HUES6 (cell line): ENCODE measurements around the gene ESPNL.

Source experiments
- H3K27ac ChIP-seq: 2 replicates; pipeline ENCODE4 v1.7.0; 2013; ENCODE audit warnings: low read depth, mild to moderate bottlenecking, low read length, inconsistent platforms
- H3K27me3 ChIP-seq: 2 replicates; pipeline ENCODE4 v1.6.1; 2013; ENCODE audit warnings: low read length; ENCODE audit not compliant: control insufficient read depth, insufficient read depth
- H3K36me3 ChIP-seq: 2 replicates; pipeline ENCODE4 v1.6.1; 2013; ENCODE audit warnings: low read length; ENCODE audit not compliant: control insufficient read depth, insufficient read depth
- H3K4me1 ChIP-seq: 2 replicates; pipeline ENCODE4 v1.6.1; 2013; ENCODE audit warnings: low read length; ENCODE audit not compliant: control insufficient read depth, insufficient read depth
- H3K4me3 ChIP-seq: 2 replicates; pipeline ENCODE4 v1.5.1; 2013; ENCODE audit warnings: low read depth, low read length
- H3K9ac ChIP-seq: one replicate; pipeline ENCODE4 v1.6.1; 2013; ENCODE audit warnings: mild to moderate bottlenecking, low read length
- H3K9me3 ChIP-seq: 2 replicates; pipeline ENCODE4 v1.6.1; 2013; ENCODE audit warnings: low read depth, low read length; ENCODE audit not compliant: control insufficient read depth, insufficient read depth

The ESPNL gene

GRCh38 chr2:238117199-238118154 lies 17.3 kb downstream of the ESPNL start:
- Histone ChIP-seq H3K9me3 (peaks cover 11% of the 10 kb centered on the region; the same call in 1 of the 2 replicates), H3K36me3 (no peaks in the 10 kb centered on the region), H3K4me1 (no peaks in the 10 kb centered on the region), H3K27me3 (peaks cover 31% of the 10 kb centered on the region), H3K4me3 (no peak overlapping the region), H3K9ac (no peak overlapping the region), H3K27ac (no peak overlapping the region)

- H3K27ac ChIP-seq = no peak overlapping the region
- H3K4me1 ChIP-seq = no peaks in the 10 kb centered on the region
- H3K9me3 ChIP-seq = no peaks in the 10 kb centered on the region
- H3K4me3 ChIP-seq = no peak overlapping the region
- no peak overlapping the region for H3K9ac ChIP-seq
- H3K36me3 ChIP-seq = no peaks in the 10 kb centered on the region
- H3K27me3 ChIP-seq = peaks cover 31% of the 10 kb centered on the region
These were observed 19.8 kb downstream of the ESPNL start for GRCh38 chr2:238119756-238120462.

DNA sequence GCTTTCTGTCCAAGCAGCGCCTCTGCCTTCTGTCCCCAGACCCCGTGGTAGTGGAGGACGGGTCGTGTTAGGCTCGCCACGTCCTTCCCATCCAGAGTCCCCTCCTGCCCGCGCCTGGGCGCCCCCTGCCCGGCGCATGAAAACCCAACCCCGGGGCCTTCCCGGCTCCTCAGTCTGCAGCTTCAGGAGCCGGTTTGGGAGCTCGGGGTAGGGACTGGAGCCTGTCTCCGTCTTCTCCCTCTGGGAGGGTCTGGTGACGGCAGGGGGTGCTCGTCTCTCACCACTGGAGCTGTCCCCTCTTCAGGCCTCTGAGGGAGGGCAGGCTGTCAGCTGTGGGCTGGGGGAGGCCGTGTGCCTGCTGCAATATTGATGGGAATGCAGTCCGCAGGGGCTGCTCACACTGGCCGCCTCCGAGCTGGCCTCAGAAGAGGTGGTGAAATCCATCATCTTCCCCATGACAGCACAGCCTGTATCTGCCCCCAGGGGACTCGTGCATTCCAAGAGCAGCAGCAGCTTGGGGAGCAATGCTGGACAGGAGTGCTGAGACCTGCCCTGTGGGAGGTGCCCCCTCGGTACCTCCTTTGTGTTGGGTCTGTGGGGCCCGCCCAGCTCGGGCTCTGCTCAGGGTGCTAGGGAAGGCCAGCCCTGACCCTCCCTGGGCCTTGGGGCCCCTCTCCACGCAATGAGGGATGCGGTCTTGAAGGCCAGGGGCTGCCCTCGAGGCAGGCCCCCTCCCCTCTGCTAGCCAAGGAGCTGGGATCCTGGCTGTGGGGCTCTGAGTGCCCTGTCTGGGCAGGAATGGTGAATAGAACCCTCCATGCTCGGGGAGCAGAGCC lies 20.5 kb downstream of the ESPNL start:
- H3K27ac ChIP-seq = no peak overlapping the region
- H3K4me1 ChIP-seq = no peaks in the 10 kb centered on the region

GRCh38 chr2:238121511-238122286 lies 21.6 kb downstream of the ESPNL start:
- Histone ChIP-seq H3K9ac (no peak overlapping the region), H3K9me3 (peaks cover 4% of the 10 kb centered on the region; the same call in 1 of the 2 replicates), H3K4me1 (peaks cover under 1% of the 10 kb centered on the region; the same call in 1 of the 2 replicates), H3K27ac (no peak overlapping the region), H3K27me3 (peaks cover 31% of the 10 kb centered on the region), H3K36me3 (no peaks in the 10 kb centered on the region), H3K4me3 (no peak overlapping the region)

More for the DNA sequence above, 20.5 kb downstream of the ESPNL start:
- no peaks in the 10 kb centered on the region for H3K9me3 ChIP-seq
- H3K9ac ChIP-seq = no peak overlapping the region
- H3K27me3 ChIP-seq = peaks cover 31% of the 10 kb centered on the region
- H3K36me3 ChIP-seq = no peaks in the 10 kb centered on the region
- H3K4me3 ChIP-seq = no peak overlapping the region

- Histone ChIP-seq H3K36me3 (no peaks in the 10 kb centered on the region), H3K27me3 (peaks cover 28% of the 10 kb centered on the region), H3K27ac (no peak overlapping the region), H3K9ac (no peak overlapping the region), H3K9me3 (peaks cover 5% of the 10 kb centered on the region; the same call in 1 of the 2 replicates), H3K4me3 (no peak overlapping the region), H3K4me1 (peaks cover 5% of the 10 kb centered on the region; the same call in 1 of the 2 replicates)
These were observed 22.4 kb downstream of the ESPNL start for GRCh38 chr2:238122287-238123217.

- no peaks in the 10 kb centered on the region for H3K36me3 ChIP-seq
- no peak overlapping the region for H3K9ac ChIP-seq
- H3K4me1 ChIP-seq = peaks cover 5% of the 10 kb centered on the region; the same call in 1 of the 2 replicates
- peaks cover 5% of the 10 kb centered on the region; the same call in 1 of the 2 replicates for H3K9me3 ChIP-seq
- H3K27me3 ChIP-seq = peaks cover 20% of the 10 kb centered on the region
- H3K27ac ChIP-seq = no peak overlapping the region
- no peak overlapping the region for H3K4me3 ChIP-seq
These were observed 23.3 kb downstream of the ESPNL start for GRCh38 chr2:238123218-238123971.

- Histone ChIP-seq H3K36me3 (no peaks in the 10 kb centered on the region), H3K9ac (no peak overlapping the region), H3K27me3 (peaks cover 13% of the 10 kb centered on the region; the same call in 1 of the 2 replicates), H3K4me1 (peaks cover 5% of the 10 kb centered on the region; the same call in 1 of the 2 replicates), H3K27ac (no peak overlapping the region), H3K9me3 (peaks cover 5% of the 10 kb centered on the region; the same call in 1 of the 2 replicates), H3K4me3 (no peak overlapping the region)
These were observed 23.9 kb downstream of the ESPNL start for GRCh38 chr2:238123991-238124470.

DNA sequence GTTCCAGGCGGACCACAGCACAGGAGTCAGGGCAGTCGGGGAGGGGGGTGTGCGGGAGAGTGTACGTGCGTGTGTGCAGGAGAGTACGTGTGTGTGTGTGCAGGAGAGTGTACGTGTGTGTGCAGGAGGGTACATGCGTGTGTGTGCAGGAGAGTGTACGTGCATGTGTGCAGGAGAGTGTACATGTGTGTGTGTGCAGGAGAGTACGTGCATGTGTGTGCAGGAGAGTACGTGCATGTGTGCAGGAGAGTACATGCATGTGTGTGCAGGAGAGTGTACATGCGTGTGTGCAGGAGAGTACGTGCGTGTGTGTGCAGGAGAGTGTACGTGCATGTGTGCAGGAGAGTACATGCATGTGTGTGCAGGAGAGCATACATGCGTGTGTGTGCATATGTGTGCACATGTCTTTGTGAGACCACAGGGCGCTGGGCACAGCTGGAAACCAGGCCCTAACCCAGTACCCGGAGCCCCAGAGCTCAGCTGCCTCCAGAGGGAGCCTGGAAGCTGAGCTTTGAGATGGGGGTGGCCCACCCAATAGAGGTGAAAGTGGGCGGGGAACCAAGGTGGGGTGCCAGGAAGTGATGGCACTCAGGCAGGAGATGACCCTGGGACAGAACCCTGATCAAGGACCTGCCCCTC lies 24.5 kb downstream of the ESPNL start:
- H3K27ac ChIP-seq = no peak overlapping the region
- H3K4me3 ChIP-seq = no peak overlapping the region
- no peaks in the 10 kb centered on the region for H3K36me3 ChIP-seq
- H3K4me1 ChIP-seq = peaks cover 5% of the 10 kb centered on the region; the same call in 1 of the 2 replicates
- no peak overlapping the region for H3K9ac ChIP-seq
- peaks cover 5% of the 10 kb centered on the region; the same call in 1 of the 2 replicates for H3K9me3 ChIP-seq
- peaks cover 7% of the 10 kb centered on the region; the same call in 1 of the 2 replicates for H3K27me3 ChIP-seq
